HG03354 (cell line): Measurements from ENCODE around the gene ALOX5.
"Not testable (repeated sequence)": the region's sequence is repeated elsewhere in the genome, so short reads cannot be mapped to it uniquely, and the experiment has no call there.

ENCODE experiments used
- ATAC-seq: cut with Tn5 transposase; IDR thresholded peaks from one replicate; pipeline ENCODE4 v1.9.1; 2021; ENCODE audit warnings: mild to moderate bottlenecking; ENCODE audit not compliant: unreplicated experiment, poor library complexity, severe bottlenecking

ALOX5 gene

DNA sequence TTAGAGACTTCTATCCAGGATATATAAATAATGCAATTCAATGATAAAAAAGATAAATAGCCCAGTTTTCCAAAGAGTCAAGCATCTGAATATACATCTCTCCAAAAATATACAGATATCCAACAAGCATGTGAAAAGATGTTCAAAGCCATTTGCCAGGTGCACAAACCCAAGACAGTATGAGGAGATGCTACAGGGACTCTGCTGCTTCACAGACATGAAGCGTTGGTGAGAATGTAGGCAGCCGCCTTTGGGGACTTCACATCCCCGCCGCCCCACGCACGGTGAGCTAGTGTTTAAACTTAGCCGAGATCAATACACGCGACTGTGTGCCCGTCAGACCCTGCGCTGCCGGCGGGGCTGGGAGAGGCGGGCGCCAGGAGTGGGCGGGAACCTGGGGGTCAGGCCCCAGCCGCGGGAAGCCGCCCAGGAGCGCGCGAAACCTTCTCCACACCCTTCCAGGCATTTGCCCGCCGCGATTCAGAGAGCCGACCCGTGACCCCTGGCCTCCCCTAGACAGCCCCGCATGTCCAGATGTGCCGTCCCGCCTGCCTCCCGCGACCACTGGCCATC is 927 bp upstream of the ALOX5 start:
- ATAC-seq: peak; percentile 48

DNA sequence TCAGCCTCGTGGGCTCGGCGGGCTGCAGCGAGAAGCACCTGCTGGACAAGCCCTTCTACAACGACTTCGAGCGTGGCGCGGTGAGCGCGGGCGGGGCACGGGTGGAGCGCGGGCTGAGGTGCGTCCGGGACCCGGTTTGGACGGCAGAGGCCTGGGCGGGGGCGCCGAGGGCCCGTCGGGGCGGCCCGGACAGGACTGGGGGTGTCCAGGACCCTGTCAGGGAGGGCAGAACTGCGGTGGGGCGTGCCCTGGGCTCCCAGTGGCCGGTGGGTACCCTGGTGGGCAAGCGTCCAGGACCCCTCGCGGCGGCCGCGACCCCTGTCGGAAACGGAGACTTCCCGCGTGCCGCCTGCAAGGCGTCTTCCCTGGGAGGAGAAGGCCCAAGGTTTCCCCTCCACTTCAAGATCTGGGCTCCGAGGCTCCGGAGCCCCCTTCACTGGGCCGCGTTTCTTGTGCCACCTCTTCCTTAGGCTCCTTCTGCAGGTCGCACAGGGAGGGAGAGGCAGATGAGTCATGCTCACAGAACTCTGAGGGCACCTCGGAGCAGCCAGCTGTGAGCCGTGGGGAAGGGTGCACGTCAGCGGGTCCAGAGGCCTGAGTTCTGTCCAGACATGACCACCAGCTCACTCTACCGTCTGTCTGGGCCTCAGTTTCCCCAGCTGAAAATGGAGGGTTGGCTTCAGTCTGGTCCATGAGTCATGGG is 485 bp downstream of the ALOX5 start:
- peak; percentile 27 for ATAC-seq

- ATAC-seq: no peak
These were observed 1.1 kb downstream of the ALOX5 start for GRCh38 chr10:45375101-45375500.

- ATAC-seq: no peak
These were observed 1.8 kb downstream of the ALOX5 start for GRCh38 chr10:45375716-45376231.

DNA sequence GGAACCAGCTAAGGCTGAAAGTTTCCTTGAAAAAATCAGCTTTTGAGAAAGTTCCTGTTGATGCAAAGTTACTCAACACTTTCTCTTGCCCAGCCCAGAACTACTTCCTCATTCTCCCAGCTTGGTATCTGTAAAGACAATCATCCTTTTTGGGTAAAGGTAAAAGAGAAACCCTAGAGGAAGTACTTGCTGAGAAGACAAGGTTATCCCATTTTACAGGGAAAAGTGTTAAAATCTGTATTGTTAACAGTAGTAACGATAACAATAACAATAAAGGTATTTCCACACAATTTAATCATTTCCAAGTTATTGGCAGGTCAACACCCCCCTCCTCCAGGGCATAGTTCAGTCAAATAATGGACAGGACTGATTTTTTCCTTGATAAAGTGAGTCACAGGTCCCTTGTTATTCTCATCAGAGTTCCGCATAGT is 2.4 kb downstream of the ALOX5 start:
- no peak for ATAC-seq

- ATAC-seq: no peak
These were observed 3.3 kb downstream of the ALOX5 start for GRCh38 chr10:45377321-45377720.

GRCh38 chr10:45377858-45378257 is 3.8 kb downstream of the ALOX5 start:
- ATAC-seq: no peak

GRCh38 chr10:45378914-45379726 is 5.1 kb downstream of the ALOX5 start:
- no peak for ATAC-seq

DNA sequence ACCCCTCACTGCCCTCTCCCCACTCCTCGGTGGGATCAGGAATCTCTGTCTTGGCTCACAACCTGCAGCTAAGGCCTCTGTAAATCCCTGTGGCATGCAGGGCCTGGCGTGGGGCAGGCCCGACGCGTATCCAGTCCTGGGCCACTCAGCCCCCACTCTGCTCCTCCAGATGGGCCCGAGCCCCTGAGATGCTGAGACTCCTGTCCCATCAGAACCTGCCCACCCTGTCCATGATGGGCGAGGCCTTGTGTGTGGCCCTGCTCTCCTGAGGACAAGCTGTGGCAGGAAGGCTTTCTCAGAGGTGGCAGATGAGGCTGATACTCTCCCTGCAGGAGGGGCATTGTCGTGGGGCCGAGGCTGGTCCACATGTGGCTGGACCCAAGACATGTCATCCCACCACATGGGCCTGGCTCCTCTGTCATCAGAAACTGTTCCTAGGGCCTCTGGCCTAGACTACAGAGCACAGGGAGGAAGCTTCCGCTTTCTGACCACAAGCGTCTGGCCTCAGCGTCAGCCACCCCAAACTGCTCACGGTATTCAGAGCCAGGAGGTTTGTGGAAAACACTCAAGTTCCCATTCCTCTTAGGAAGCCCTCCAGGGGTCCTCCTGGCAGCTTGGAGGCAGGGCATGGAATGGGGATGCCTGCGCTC is 6.0 kb downstream of the ALOX5 start:
- peak; percentile 54 for ATAC-seq

DNA sequence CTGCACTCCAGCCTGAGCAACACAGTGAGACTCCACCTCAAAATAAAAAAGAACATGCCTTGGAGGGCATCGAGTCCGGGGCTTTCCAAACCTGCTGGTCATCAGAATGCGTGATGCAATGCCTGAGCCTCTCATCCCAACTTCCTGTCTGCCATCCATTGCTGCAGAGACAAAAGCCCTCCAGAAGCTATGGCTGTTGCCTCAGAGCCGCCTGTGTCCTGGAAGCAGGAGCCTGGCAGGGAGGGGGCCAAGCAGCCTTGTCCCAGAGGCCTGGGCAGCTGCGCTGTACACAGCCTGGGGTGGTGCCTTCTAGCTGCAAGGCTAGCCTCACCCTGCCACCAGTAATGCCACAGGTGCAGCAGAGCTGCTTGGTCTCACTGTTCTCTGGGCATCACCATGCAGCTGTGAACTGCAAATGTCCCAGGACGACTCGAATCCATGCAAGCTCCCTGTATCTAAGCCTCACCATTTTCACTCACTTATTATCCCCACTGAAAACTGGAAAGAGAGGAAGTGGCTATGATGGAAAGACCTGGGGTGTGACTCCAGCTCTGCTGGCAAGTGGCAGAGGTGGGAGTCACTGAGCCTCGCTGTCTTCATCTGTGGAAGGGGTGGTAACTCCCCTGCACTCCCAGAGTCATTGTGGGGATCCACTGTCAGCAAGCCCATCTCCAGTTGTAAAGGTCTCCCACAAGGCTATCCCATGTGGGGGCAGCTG is 7.0 kb downstream of the ALOX5 start:
- ATAC-seq: no peak

- ATAC-seq: no peak
These were observed 8.6 kb downstream of the ALOX5 start for GRCh38 chr10:45382591-45382990.

- no peak for ATAC-seq
These were observed 9.8 kb downstream of the ALOX5 start for GRCh38 chr10:45383682-45384330.

GRCh38 chr10:45386657-45387056 is 12.6 kb downstream of the ALOX5 start:
- no peak for ATAC-seq

DNA sequence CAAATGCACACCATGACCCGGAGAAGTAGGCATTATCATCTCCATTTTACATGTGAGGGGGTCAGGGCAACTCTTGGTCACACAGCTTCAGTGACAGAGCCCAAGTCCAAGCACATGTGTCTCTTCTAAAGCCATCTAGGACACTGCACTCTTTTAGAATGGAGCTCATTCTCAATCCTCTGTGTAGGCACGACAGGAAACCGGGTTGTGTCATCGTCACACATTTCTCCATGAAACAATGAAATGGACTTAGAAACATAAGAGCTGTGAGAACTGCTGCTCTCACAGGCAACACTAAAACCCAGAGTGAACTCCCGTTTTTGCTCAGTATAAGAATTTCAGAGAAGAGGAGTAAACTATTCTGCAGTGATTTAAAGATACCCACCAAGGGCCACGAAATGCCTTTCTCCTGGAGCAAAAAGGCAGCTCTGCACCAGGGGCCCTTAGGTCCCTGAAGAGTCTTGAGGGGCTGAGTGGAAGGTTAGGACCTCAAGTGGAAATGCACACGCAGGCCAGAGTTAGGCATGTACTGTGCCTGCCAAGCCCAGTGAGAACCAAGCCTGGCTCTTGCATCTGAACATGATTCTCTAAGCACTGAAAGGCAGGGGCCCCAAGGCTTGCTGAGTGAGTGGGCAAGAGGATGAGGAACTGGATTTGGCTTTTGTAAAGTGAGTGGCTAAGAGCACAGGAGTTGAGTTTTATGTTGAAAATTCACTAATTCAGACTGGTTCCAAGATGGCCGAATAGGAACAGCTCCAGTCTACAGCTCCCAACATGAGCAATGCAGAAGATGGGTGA is 13.3 kb downstream of the ALOX5 start:
- no peak for ATAC-seq

DNA sequence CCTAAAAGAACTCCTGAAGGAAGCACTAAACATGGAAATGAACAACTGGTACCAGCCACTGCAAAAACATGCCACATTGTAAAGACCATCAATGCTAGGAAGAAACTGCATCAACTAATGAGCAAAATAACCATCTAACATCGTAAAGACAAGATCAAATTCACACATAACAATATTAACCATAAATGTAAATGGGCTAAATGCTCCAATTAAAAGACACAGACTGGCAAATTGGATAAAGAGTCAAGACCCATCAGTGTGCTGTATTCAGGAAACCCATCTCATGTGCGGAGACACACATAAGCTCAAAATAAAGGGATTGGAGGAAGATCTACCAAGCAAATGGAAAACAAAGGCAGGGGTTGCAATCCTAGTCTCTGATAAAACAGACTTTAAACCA is 15.7 kb downstream of the ALOX5 start:
- not testable (repeated sequence) for ATAC-seq

- not testable (repeated sequence) for ATAC-seq
These were observed 17.6 kb downstream of the ALOX5 start for GRCh38 chr10:45391636-45392035.

DNA sequence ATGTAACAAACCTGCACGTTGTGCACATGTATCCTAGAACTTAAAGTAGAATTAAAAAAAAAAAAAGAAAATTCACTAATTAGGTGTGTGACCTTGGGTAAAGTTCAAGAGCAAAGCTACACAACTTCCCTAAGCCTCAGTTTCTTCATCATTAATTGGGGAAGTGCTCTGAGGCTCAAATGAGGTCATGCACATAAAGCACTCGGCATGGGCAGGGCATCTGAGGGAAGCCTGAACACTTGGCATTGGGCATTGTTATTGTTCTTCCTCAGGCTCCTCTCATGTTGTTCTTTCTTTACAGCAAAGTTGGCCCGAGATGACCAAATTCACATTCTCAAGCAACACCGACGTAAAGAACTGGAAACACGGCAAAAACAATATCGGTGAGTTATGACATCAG is 21.5 kb downstream of the ALOX5 start:
- ATAC-seq: no peak

DNA sequence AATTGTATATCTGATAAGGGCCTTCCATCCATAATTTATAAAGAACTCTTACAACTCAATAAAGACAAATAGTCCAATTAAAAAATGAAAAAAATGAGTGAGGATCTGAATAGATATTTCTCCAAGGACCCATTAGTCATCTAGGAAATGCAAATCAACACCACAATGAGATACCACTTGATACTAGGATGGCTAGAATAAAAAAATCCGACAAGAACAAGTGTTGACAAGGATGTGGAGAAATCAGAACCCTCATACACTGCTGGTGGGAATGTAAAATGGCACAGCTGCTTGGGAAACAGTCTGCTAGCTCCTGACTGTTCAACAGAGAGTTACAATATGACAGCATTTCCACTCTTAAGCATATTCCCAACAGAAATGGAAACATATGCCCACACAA is 24.6 kb downstream of the ALOX5 start:
- no peak for ATAC-seq
